Brain microvascular endothelial cell (primary cell): ENCODE results near the gene CD164L2.

Experiments
- DNase-seq: peaks from one replicate; pipeline ENCODE4 v3.0.0-alpha.2; 2020
- H3K27ac ChIP-seq: fragments of 250-450 bp; sonication (Bioruptor Pico); 2 replicates; pipeline ENCODE4 v1.5.1; 2020; ENCODE audit warnings: mild to moderate bottlenecking, moderate library complexity
- H3K27me3 ChIP-seq: fragments of 250-450 bp; sonication (Bioruptor Pico); replicated peaks from 2 replicates; pipeline ENCODE4 v1.5.1; 2020; ENCODE audit warnings: mild to moderate bottlenecking
- H3K36me3 ChIP-seq: fragments of 250-450 bp; sonication (Bioruptor Pico); replicated peaks from 2 replicates; pipeline ENCODE4 v1.5.1; 2020; ENCODE audit warnings: mild to moderate bottlenecking
- H3K4me3 ChIP-seq: 2 replicates; pipeline ENCODE4 v1.5.1; 2011; ENCODE audit warnings: low read depth, mild to moderate bottlenecking, control low read depth, low read length, moderate library complexity
- in situ Hi-C: cut with HindIII; loops from 2 replicates; pipeline ENCODE4 v1.10.0; 2017; ENCODE audit warnings: low sequenced_read_pairs, low pct_ligation_motif_present
- TF ChIP-seq, protein P1 (sequence below): IDR thresholded peaks from 2 replicates; pipeline ENCODE4 v1.5.1; 2011; ENCODE audit warnings: low read depth, mild to moderate bottlenecking, moderate library complexity, low read length, control low read depth, inconsistent platforms; ENCODE audit errors: missing control alignments

CD164L2 gene

DNA sequence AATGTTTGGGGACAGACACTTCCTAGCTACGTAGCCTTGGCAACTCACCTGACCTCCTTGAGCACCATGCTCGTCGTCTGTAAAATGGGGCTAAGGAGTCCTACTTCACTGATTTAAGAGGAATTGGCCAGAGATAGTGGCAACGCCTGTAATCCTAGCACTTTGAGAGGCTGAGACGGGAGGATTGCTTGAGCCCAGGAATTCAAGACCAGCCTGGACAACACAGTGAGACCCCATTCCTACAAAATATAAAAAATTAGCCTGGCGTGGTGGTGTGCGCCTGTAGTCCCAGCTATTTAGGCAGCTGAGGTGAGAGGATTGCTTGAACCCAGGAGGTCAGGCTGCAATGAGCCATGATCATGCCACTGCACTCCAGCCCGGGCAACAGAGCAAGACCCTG is 36.8 kb downstream of the CD164L2 start:
- Histone ChIP-seq H3K36me3 (no peaks in the 10 kb centered on the region), H3K4me3 (no peak overlapping the region), H3K27me3 (no peaks in the 10 kb centered on the region), H3K27ac (no peak overlapping the region)
- in situ Hi-C loops: no loop called here
- DNase-seq: no peak
- TF ChIP-seq, protein P1, sequence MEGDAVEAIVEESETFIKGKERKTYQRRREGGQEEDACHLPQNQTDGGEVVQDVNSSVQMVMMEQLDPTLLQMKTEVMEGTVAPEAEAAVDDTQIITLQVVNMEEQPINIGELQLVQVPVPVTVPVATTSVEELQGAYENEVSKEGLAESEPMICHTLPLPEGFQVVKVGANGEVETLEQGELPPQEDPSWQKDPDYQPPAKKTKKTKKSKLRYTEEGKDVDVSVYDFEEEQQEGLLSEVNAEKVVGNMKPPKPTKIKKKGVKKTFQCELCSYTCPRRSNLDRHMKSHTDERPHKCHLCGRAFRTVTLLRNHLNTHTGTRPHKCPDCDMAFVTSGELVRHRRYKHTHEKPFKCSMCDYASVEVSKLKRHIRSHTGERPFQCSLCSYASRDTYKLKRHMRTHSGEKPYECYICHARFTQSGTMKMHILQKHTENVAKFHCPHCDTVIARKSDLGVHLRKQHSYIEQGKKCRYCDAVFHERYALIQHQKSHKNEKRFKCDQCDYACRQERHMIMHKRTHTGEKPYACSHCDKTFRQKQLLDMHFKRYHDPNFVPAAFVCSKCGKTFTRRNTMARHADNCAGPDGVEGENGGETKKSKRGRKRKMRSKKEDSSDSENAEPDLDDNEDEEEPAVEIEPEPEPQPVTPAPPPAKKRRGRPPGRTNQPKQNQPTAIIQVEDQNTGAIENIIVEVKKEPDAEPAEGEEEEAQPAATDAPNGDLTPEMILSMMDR: no peak

DNA sequence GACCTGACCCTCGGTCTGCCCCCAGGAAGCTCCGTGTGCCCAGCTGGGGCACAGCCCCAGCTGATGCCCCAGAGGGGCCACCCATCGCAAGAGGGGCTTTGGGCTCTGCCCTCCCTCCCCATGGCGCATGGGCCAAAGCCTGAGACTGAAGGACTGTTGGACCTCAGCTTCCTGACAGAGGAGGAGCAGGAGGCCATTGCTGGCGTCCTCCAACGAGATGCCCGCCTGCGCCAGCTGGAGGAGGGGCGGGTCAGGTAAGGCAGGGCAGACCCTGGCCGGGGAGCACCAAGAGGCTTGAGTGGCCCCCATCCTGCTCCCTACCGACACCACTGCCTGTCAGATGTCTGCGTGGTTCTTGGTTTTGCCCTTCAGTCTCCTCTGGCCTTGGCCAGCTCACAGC is 37.9 kb downstream of the CD164L2 start:
- no peak overlapping the region for H3K4me3 ChIP-seq
- TF ChIP-seq, protein P1: no peak
- DNase-seq: no peak
- H3K27me3 ChIP-seq: no peaks in the 10 kb centered on the region
- in situ Hi-C loops: no loop called here
- H3K27ac ChIP-seq: no peak overlapping the region
- H3K36me3 ChIP-seq: no peaks in the 10 kb centered on the region

DNA sequence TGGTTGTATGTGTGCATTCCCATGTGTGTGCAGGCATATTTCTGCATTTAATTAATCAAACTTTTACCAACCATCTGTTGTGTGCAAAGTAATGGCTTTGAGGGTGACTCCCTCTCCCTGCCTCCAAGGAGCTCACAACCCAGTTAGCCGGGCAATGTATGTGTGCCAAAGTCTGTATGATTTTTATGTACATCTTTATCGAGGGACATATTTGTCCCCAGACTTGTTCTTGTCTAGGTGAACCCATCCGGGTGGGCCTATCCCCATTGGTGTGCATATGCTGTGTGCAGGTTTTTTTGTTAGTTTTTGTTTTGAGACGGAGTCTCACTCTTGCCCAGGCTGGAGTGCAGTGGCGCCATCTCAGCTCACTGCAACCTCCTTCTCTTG is 39.5 kb downstream of the CD164L2 start:
- Histone ChIP-seq H3K27me3 (no peaks in the 10 kb centered on the region), H3K27ac (no peak overlapping the region), H3K4me3 (no peak overlapping the region), H3K36me3 (no peaks in the 10 kb centered on the region)
- no peak for DNase-seq
- in situ Hi-C loops: no loop called here
- TF ChIP-seq, protein P1: no peak

DNA sequence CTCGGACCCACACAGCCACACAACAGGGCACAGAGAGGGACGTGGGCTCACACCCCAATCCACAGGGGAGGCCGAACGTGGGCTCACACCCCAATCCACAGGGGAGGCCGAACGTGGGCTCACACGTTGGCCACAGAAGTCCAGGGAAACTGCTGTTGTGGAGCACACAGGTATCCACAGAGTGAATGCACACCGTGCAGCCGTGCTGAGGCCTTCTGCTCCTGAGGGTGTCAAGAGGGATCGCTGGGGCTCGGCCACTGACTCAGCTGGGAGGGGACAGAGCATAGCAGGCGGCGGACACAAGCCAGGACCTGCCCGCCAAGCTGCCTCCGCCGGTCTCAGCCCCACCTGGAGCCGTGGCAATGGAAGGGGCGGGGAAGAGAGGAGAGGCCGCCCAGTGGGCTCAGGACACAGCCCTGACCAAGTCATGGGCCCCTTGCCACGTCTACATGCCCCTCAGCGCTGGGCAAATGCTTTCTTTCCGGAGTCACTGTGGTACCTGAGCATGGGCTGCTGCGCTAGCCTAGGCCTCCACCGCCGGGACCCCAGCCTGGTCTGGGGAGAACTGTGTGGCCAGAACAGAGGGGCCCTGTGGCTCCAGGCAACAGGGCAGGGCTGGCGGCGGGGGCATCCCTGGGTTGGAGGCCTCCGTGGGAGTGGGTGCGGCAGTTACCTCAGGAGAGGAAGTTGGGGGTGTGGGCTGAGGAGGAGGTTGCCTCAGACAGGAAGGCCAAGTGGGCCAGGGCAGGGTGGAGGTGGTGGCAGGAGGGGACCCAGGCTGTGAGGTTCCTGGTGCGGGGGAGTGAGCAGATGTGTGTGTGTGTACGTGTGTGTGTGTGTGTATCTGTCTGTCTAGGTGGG is 40.1 kb downstream of the CD164L2 start:
- Histone ChIP-seq H3K4me3 (no peak overlapping the region), H3K27ac (no peak overlapping the region), H3K27me3 (no peaks in the 10 kb centered on the region), H3K36me3 (no peaks in the 10 kb centered on the region)
- in situ Hi-C loops: no loop called here
- no peak for DNase-seq
- TF ChIP-seq, protein P1: no peak

DNA sequence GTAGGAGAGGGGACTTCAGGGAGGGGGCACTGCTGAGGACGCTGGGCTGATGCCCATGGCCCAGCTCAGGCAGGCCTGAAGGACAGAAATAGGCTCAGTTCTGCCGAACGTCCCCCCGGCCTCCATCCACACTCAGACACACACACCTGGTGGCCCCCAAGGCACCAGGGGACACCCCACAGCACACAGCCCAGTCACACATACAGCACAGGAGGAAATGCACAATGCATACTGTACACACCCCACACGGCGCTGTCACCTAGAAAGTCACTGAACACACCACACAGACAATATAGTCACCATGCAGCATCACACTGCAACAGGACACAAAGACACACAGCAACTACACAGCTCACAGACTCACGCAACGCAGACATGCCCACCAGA is 40.7 kb downstream of the CD164L2 start:
- no peaks in the 10 kb centered on the region for H3K36me3 ChIP-seq
- no peaks in the 10 kb centered on the region for H3K27me3 ChIP-seq
- H3K27ac ChIP-seq: no peak overlapping the region
- in situ Hi-C loops: no loop called here
- H3K4me3 ChIP-seq: no peak overlapping the region
- no peak for DNase-seq
- TF ChIP-seq, protein P1: no peak
